CMK (cell line): Measurements from ENCODE around the gene HBEGF.
"Not testable (repeated sequence)": the region's sequence is repeated elsewhere in the genome, so short reads cannot be mapped to it uniquely, and the experiment has no call there.

Source experiments
- DNase-seq: peaks from one replicate; pipeline ENCODE4 v3.0.0-alpha.2; 2010; ENCODE audit warnings: low read depth

Gene HBEGF

GRCh38 chr5:140360681-140361479, 14.5 kb upstream of the HBEGF start:
- no peak for DNase-seq

GRCh38 chr5:140360101-140360500, 13.7 kb upstream of the HBEGF start, which contains the start of gene SLC4A9:
TSS of gene SLC4A9 (plus strand) at chr5:140360194. CDS start at chr5:140360237, 43 bp downstream.
- DNase-seq, result no peak

GRCh38 chr5:140358738-140359310, 12.4 kb upstream of the HBEGF start:
- DNase-seq, result no peak

- DNase-seq, result peak; percentile 39
These were observed 11.3 kb upstream of the HBEGF start for GRCh38 chr5:140357726-140358093.

- DNase-seq, result no peak
These were observed 10.7 kb upstream of the HBEGF start for GRCh38 chr5:140356853-140357725.

GRCh38 chr5:140355546-140355945, 9.1 kb upstream of the HBEGF start:
- DNase-seq, result no peak

- DNase-seq, result peak; percentile 24
These were observed 5.4 kb upstream of the HBEGF start for GRCh38 chr5:140351609-140352334.

- no peak for DNase-seq
These were observed 2.8 kb upstream of the HBEGF start for GRCh38 chr5:140349244-140349643.

- no peak for DNase-seq
These were observed 1.7 kb upstream of the HBEGF start for GRCh38 chr5:140348104-140348503.

GRCh38 chr5:140347360-140347759, 957 bp upstream of the HBEGF start:
- DNase-seq, result no peak

GRCh38 chr5:140345919-140346347, 470 bp downstream of the HBEGF start:
- no peak for DNase-seq

- no peak for DNase-seq
These were observed 1.6 kb downstream of the HBEGF start for GRCh38 chr5:140344683-140345423.

- not testable (repeated sequence) for DNase-seq
These were observed 2.6 kb downstream of the HBEGF start for GRCh38 chr5:140343849-140344248.

GRCh38 chr5:140342896-140343295, 3.5 kb downstream of the HBEGF start:
- DNase-seq, result no peak

GRCh38 chr5:140342287-140342686, 4.1 kb downstream of the HBEGF start:
- peak; percentile 18 for DNase-seq

- no peak for DNase-seq
These were observed 4.8 kb downstream of the HBEGF start for GRCh38 chr5:140341591-140341990.

- DNase-seq, result no peak
These were observed 5.7 kb downstream of the HBEGF start for GRCh38 chr5:140340605-140341121.

GRCh38 chr5:140339636-140340035, 6.8 kb downstream of the HBEGF start:
- peak; percentile 21 for DNase-seq

GRCh38 chr5:140338908-140339307, 7.5 kb downstream of the HBEGF start:
- DNase-seq, result no peak

- DNase-seq, result no peak
These were observed 8.1 kb downstream of the HBEGF start for GRCh38 chr5:140338336-140338735.

- no peak for DNase-seq
These were observed 8.5 kb downstream of the HBEGF start for GRCh38 chr5:140337880-140338279.
